ENCODE measurements around the gene SMIM41.

SMIM41 gene

DNA sequence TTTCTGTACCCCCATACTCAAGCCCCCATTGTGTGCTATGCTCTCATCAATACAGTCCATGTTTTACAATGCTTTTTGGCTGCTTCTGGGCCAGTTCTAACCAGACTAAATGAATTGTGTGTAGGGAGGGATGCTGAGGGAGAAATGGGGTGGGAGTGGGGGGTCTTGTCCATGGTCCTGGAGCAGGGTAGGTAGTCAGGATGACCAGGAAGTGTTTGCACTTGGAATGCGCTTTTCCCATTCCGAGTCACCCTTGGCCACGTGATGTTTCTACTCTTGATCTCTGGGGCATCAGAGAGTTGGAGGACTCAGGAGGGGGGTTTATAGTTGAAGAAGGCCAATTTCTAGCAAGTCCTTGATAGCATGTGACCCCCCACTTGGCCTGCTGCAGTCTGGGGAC lies 1.2 kb upstream of the SMIM41 start:
- no peak for TF ChIP-seq ZFX (IDR thresholded peaks at IDR 0.05)
- TF ChIP-seq, protein P1, sequence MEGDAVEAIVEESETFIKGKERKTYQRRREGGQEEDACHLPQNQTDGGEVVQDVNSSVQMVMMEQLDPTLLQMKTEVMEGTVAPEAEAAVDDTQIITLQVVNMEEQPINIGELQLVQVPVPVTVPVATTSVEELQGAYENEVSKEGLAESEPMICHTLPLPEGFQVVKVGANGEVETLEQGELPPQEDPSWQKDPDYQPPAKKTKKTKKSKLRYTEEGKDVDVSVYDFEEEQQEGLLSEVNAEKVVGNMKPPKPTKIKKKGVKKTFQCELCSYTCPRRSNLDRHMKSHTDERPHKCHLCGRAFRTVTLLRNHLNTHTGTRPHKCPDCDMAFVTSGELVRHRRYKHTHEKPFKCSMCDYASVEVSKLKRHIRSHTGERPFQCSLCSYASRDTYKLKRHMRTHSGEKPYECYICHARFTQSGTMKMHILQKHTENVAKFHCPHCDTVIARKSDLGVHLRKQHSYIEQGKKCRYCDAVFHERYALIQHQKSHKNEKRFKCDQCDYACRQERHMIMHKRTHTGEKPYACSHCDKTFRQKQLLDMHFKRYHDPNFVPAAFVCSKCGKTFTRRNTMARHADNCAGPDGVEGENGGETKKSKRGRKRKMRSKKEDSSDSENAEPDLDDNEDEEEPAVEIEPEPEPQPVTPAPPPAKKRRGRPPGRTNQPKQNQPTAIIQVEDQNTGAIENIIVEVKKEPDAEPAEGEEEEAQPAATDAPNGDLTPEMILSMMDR (conservative IDR thresholded peaks at IDR 0.05): no peak

GRCh38 chr12:52080403-52081251 lies 1.1 kb downstream of the SMIM41 start:
- TF ChIP-seq ZFX (IDR thresholded peaks at IDR 0.05): no peak
- TF ChIP-seq, protein P1 (conservative IDR thresholded peaks at IDR 0.05): no peak
- H3K27ac ChIP-seq: no peak overlapping the region

More for the DNA sequence above, 1.2 kb upstream of the SMIM41 start:
- no peak overlapping the region for H3K27ac ChIP-seq

GRCh38 chr12:52081263-52081733 lies 1.8 kb downstream of the SMIM41 start:
- no peak overlapping the region for H3K27ac ChIP-seq
- TF ChIP-seq ZFX (IDR thresholded peaks at IDR 0.05): no peak
- TF ChIP-seq, protein P1 (conservative IDR thresholded peaks at IDR 0.05): no peak

DNA sequence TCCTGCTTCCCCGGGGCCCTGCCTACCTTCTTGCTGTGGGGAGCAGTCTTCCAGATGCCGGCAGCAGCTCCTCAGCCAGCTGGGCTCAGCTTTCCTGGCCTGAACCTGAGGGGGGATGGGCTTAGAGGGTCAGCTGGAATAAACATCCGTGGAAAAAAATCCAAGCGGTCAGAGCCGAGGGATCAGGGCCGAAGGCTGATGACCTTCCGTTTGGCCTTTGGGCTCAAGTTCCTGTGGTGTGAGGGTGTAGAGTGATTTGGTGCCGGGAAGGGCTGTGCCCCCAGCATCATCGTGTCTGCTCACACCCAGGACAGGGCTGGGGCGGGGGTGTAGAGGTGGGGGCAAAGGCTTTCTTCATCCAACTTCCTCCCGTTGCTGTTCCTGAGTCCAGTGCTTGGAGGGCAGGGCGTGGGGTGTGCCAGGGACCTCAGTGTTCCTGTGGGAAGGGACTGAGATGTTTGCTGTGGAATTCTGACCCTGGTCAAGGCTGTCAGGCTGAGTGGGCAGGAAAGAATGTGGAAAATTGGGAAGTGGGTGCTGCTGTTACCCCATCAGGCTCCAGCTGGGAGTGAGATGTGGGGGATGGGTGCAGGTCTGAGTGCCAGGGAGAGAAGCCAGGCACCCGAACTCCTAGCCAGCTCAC lies 2.6 kb downstream of the SMIM41 start:
- TF ChIP-seq, protein P1 (conservative IDR thresholded peaks at IDR 0.05): no peak
- TF ChIP-seq ZFX (IDR thresholded peaks at IDR 0.05): no peak

GRCh38 chr12:52082669-52082987 lies 3.1 kb downstream of the SMIM41 start:
- no peak for TF ChIP-seq ZFX (IDR thresholded peaks at IDR 0.05)
- TF ChIP-seq, protein P1 (conservative IDR thresholded peaks at IDR 0.05): no peak
- H3K27ac ChIP-seq: no peak overlapping the region; the same call in 1 of the 2 replicates

More for the DNA sequence above, 2.6 kb downstream of the SMIM41 start:
- no peak overlapping the region for H3K27ac ChIP-seq

DNA sequence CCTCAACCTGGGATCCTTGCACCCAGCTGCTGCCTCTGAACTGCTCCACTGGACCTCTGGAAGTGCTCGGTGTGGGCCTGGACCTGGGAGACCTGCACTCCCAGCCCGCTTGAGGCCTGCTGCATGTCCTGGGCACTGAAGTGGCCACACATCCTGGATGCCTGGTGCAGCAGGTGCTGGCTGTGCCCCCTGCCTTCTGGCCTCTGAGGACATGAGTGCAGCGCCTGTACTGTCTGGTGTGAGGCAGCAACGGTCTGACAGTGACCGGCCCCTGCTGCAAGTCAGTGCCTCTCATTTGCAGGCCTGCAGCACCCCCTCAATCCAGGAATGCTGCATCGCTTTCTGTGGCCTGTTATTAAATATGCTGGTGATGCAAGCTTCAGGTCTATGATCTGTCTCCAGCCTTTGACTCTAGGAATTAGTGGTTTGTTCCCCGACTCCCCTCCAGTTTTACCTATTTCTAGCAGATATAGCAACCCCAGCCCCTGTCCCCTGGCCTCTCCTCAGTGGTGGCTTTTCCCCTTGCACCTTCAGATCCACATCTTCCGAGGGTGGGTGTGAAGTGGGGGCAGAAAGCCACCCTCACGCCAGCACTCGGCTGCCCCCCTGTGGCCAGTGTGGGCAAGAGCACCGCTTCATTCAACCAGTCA lies 3.6 kb downstream of the SMIM41 start:
- H3K27ac ChIP-seq: no peak overlapping the region; the same call in 1 of the 2 replicates
- no peak for TF ChIP-seq ZFX (IDR thresholded peaks at IDR 0.05)
- TF ChIP-seq, protein P1 (conservative IDR thresholded peaks at IDR 0.05): peak; percentile 99

GRCh38 chr12:52083638-52083996 lies 4.1 kb downstream of the SMIM41 start:
- no peak overlapping the region for H3K27ac ChIP-seq
- no peak for TF ChIP-seq ZFX (IDR thresholded peaks at IDR 0.05)
- TF ChIP-seq, protein P1 (conservative IDR thresholded peaks at IDR 0.05): no peak; the same call in none of the 2 replicates
